ENCODE measurements around the gene ACAA2. TPM values are rescaled to one million over a fixed set of nuclear protein-coding genes. Genes with fewer than 3 reads are reported as not detected.

Gene ACAA2
- total RNA-seq, 1 experiment from 2014 or later: 136 TPM

GRCh38 chr18:49819071-49819662 lies 5.8 kb upstream of the ACAA2 start:
- no peaks in the 10 kb centered on the region for H3K9me3 Mint-ChIP-seq
- H3K4me3 Mint-ChIP-seq: no peak overlapping the region
- ChIA-PET CTCF (no interaction called here), POLR2A (no interaction called here)
- DNase-seq (ENCODE audit: low spot score) (no peak), ATAC-seq (no peak)
- TF ChIP-seq ZNF263 (CRISPR knock-in tag; IDR thresholded peaks at IDR 0.05; ENCODE audit: low read depth) (no peak), E2F4 (CRISPR knock-in tag; IDR thresholded peaks at IDR 0.05; ENCODE audit: borderline replicate concordance, low read depth) (no peak), TCF7 (CRISPR knock-in tag; IDR thresholded peaks at IDR 0.05; ENCODE audit: low read depth) (no peak), RORB (CRISPR knock-in tag; IDR thresholded peaks at IDR 0.05) (no peak)
- no peak overlapping the region for H3K27ac Mint-ChIP-seq
- no peaks in the 10 kb centered on the region for H3K27me3 Mint-ChIP-seq (ENCODE audit: low read depth)
- H3K4me1 Mint-ChIP-seq: peaks cover 4% of the 10 kb centered on the region
- peaks cover 7% of the 10 kb centered on the region; the same call in 1 of the 2 replicates for H3K36me3 Mint-ChIP-seq

GRCh38 chr18:49817947-49818346 lies 4.6 kb upstream of the ACAA2 start:
- ATAC-seq (no peak), DNase-seq (ENCODE audit: low spot score) (no peak)
- ChIA-PET CTCF (no interaction called here), POLR2A (no interaction called here)
- peaks cover 7% of the 10 kb centered on the region; the same call in 1 of the 2 replicates for H3K36me3 Mint-ChIP-seq
- H3K4me1 Mint-ChIP-seq: peaks cover 4% of the 10 kb centered on the region
- H3K27me3 Mint-ChIP-seq (ENCODE audit: low read depth): no peaks in the 10 kb centered on the region
- no peak overlapping the region for H3K27ac Mint-ChIP-seq
- no peaks in the 10 kb centered on the region for H3K9me3 Mint-ChIP-seq
- TF ChIP-seq TEAD4 (CRISPR knock-in tag; IDR thresholded peaks at IDR 0.05) (no peak), ARID4B (CRISPR knock-in tag; IDR thresholded peaks at IDR 0.05; ENCODE audit: borderline replicate concordance) (no peak), ESRRA (CRISPR knock-in tag; IDR thresholded peaks at IDR 0.05; ENCODE audit: borderline replicate concordance) (no peak), ZNF121 (CRISPR knock-in tag; IDR thresholded peaks at IDR 0.05) (no peak), RELA (CRISPR knock-in tag; IDR thresholded peaks at IDR 0.05; ENCODE audit: borderline replicate concordance) (no peak), STAT6 (CRISPR knock-in tag; conservative IDR thresholded peaks at IDR 0.05; ENCODE audit: low read depth) (no peak), SMAD3 (CRISPR knock-in tag; IDR thresholded peaks at IDR 0.05; ENCODE audit: borderline replicate concordance) (no peak), ZBTB43 (CRISPR knock-in tag; IDR thresholded peaks at IDR 0.05) (no peak), FOXP1 (CRISPR knock-in tag; IDR thresholded peaks at IDR 0.05; ENCODE audit: borderline replicate concordance) (no peak), CTCF (IDR thresholded peaks at IDR 0.05) (no peak), ZBTB21 (CRISPR knock-in tag; IDR thresholded peaks at IDR 0.05; ENCODE audit: borderline replicate concordance) (no peak), ZSCAN18 (CRISPR knock-in tag; IDR thresholded peaks at IDR 0.05) (no peak), ZNF138 (CRISPR knock-in tag; conservative IDR thresholded peaks at IDR 0.05) (no peak), ZNF416 (CRISPR knock-in tag; IDR thresholded peaks at IDR 0.05) (no peak), CREM (CRISPR knock-in tag; IDR thresholded peaks at IDR 0.05) (no peak), SOX15 (CRISPR knock-in tag; IDR thresholded peaks at IDR 0.05) (no peak)
- H3K4me3 Mint-ChIP-seq: no peak overlapping the region

Data from WTC11 (cell line).